HEK293T (cell line): Measurements from ENCODE around the gene SYT2.

ENCODE experiments used
- CTCF ChIA-PET: fragments of 350-600 bp; formaldehyde crosslinking; extraction: SDS; loops from one replicate; lab custom pipeline; 2021; ENCODE audit warnings: antibody characterized with exemption, inconsistent platforms; lab: Yijun Ruan, JAX
- POLR2A ChIA-PET: fragments of 350-600 bp; formaldehyde crosslinking; extraction: SDS; loops from one replicate; lab custom pipeline; 2020; ENCODE audit warnings: antibody characterized with exemption, inconsistent platforms; lab: Yijun Ruan, JAX
- DNase-seq: peaks from one replicate; pipeline ENCODE4 v3.0.0; 2012; ENCODE audit warnings: mixed read lengths; ENCODE audit errors: extremely low spot score
- ARNT ChIP-seq: fragments of 450-650 bp; IDR thresholded peaks from 2 replicates; pipeline ENCODE4 v1.6.1; 2017; ENCODE audit warnings: mild to moderate bottlenecking
- BHLHE40 ChIP-seq: fragments of 450-650 bp; IDR thresholded peaks from 2 replicates; pipeline ENCODE4 v1.6.1; 2016; ENCODE audit warnings: mild to moderate bottlenecking, moderate library complexity, borderline replicate concordance
- CTBP1 ChIP-seq: fragments of 450-650 bp; IDR thresholded peaks from 2 replicates; pipeline ENCODE4 v1.6.1; 2016; ENCODE audit warnings: borderline replicate concordance
- ELF4 ChIP-seq: fragments of 450-650 bp; IDR thresholded peaks from 2 replicates; pipeline ENCODE4 v1.6.1; 2017; ENCODE audit warnings: antibody characterized with exemption
- FOXA1 ChIP-seq: fragments of 450-650 bp; IDR thresholded peaks from 2 replicates; pipeline ENCODE4 v1.6.1; 2016; ENCODE audit warnings: mild to moderate bottlenecking
- FOXK2 ChIP-seq: fragments of 450-650 bp; IDR thresholded peaks from 2 replicates; pipeline ENCODE4 v1.6.1; 2016; ENCODE audit warnings: mild to moderate bottlenecking
- FOXM1 ChIP-seq: fragments of 450-650 bp; IDR thresholded peaks from 2 replicates; pipeline ENCODE4 v1.6.1; 2017; ENCODE audit warnings: mild to moderate bottlenecking, borderline replicate concordance
- HDGF ChIP-seq: fragments of 450-650 bp; IDR thresholded peaks from 2 replicates; pipeline ENCODE4 v1.6.1; 2017; ENCODE audit warnings: antibody characterized with exemption, borderline replicate concordance
- L3MBTL2 ChIP-seq: fragments of 450-650 bp; conservative IDR thresholded peaks from 2 replicates; pipeline ENCODE4 v1.6.1; 2016; ENCODE audit warnings: mild to moderate bottlenecking
- LEF1 ChIP-seq: fragments of 450-650 bp; IDR thresholded peaks from 2 replicates; pipeline ENCODE4 v1.6.1; 2017; ENCODE audit warnings: mild to moderate bottlenecking, borderline replicate concordance
- NFRKB ChIP-seq: fragments of 450-650 bp; IDR thresholded peaks from 2 replicates; pipeline ENCODE4 v1.6.1; 2016; ENCODE audit warnings: mild to moderate bottlenecking, moderate library complexity
- SP1 ChIP-seq: fragments of 450-650 bp; IDR thresholded peaks from 2 replicates; pipeline ENCODE4 v1.6.1; 2017
- SUZ12 ChIP-seq: fragments of 450-650 bp; IDR thresholded peaks from 2 replicates; pipeline ENCODE4 v1.6.1; 2016; ENCODE audit warnings: mild to moderate bottlenecking
- TARDBP ChIP-seq: fragments of 450-650 bp; IDR thresholded peaks from 2 replicates; pipeline ENCODE4 v1.6.1; 2016
- ZNF384 ChIP-seq: fragments of 450-650 bp; IDR thresholded peaks from 2 replicates; pipeline ENCODE4 v1.6.1; 2016
- TF ChIP-seq, protein P1 (sequence below): fragments of 450-650 bp; IDR thresholded peaks from 2 replicates; pipeline ENCODE4 v1.6.1; 2016

SYT2 gene

DNA sequence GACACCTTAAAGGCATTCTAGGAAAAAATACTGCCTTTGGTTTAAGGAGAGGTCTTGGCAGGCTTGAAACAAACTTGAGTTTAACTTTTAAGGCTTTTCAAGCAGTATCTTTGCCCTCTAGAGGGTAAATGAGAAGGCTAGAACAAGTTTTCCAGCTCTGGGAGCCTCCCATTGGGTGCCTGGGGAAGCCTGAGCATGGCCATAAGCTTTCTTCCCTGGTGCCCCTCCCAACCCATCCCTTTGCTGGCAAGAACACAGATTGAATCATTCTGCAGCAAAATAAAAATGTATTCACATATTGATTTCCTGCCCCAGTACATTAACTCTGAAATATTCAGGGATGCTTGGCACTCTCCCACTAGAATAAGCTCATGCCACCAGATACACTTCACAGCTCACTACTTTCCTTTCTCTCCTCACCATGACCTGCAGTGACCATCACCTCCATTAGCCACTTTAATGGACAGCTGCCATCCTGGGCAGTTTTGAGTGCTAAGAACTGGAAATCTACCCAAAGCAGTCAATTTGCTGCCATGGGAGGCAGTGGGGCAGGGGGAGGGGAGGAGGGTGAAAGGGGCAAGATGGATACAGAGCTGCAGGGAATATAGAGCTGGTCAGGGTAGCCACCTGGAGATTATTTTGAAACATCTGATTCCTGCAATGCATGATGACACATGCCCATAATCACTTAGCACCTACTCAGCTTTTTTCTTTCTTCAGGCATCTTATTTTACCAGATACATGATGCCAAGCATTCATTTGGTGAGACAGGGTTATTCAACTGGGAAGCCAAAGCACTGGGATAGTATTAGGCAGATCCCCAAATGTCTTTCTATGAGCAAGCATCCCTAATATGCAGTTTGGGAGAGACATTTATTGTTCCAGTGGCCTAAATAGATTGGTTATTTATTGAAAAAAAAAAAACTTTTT lies 140.6 kb downstream of the SYT2 start:
- no peak for DNase-seq
- TF ChIP-seq BHLHE40 (no peak), FOXM1 (no peak), SUZ12 (no peak), CTBP1 (no peak), NFRKB (no peak)
- CTCF ChIA-PET, result interaction anchor here (0.9 to 1.2 kb wide), 2 partner anchors 8 to 30 kb away, joined by 3 to 5 read pairs; no protein-coding TSS in a partner anchor
- POLR2A ChIA-PET, result no interaction called here

DNA sequence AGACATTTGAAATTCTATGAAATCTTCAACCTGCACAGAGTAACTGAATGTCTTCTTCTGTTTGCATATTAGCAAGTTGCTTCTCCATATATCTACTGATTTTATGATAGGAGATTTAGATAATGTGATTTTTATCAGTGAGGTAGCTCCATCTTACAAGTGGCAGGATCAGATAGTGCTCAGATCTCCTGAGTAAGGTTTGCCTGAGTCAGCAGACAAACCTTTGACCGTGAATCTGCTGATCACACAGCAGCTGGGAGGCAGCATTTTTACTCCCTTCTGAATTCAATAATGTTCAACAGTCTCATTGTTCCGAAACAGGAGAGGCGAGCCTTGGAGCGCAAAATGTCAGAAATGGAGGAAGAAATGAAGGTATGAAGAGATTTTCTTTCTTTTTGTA lies 141.4 kb downstream of the SYT2 start:
- TF ChIP-seq TARDBP (no peak), SUZ12 (no peak), FOXM1 (no peak), NFRKB (no peak), FOXK2 (no peak), BHLHE40 (no peak), L3MBTL2 (no peak), SP1 (no peak), ELF4 (no peak), LEF1 (no peak), HDGF (no peak), ARNT (no peak), ZNF384 (no peak), FOXA1 (no peak), CTBP1 (no peak)
- TF ChIP-seq, protein P1, sequence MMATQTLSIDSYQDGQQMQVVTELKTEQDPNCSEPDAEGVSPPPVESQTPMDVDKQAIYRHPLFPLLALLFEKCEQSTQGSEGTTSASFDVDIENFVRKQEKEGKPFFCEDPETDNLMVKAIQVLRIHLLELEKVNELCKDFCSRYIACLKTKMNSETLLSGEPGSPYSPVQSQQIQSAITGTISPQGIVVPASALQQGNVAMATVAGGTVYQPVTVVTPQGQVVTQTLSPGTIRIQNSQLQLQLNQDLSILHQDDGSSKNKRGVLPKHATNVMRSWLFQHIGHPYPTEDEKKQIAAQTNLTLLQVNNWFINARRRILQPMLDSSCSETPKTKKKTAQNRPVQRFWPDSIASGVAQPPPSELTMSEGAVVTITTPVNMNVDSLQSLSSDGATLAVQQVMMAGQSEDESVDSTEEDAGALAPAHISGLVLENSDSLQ, result no peak
- POLR2A ChIA-PET, result no interaction called here

DNA sequence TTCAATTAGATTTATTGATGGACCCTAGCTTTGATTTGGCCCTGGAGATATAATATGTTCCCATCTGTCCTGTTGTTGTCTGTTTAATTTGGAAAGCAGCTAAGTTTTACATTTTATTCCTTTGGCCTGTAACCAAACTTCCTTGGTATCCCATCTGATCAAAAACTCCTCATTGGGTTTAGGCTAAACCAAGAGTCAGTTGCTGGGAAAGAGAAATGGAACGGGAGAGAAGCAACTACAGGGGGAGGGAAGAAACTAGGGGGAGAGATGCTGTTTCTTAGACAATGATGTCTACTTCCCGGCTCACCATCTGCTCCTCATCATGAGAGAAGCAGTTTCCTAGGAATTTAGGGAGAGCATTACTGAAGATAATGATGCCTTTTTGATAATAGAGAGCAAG lies 141.8 kb downstream of the SYT2 start:
- no peak for DNase-seq
- ChIA-PET POLR2A (no interaction called here), CTCF (no interaction called here)
- TF ChIP-seq TARDBP, result no peak
- TF ChIP-seq L3MBTL2, result no peak
- TF ChIP-seq FOXM1, result no peak

More for the DNA sequence above, 141.4 kb downstream of the SYT2 start:
- CTCF ChIA-PET, result interaction anchor here (0.9 to 1.2 kb wide), 2 partner anchors 9 to 31 kb away, joined by 3 to 5 read pairs; no protein-coding TSS in a partner anchor
- no peak for DNase-seq

DNA sequence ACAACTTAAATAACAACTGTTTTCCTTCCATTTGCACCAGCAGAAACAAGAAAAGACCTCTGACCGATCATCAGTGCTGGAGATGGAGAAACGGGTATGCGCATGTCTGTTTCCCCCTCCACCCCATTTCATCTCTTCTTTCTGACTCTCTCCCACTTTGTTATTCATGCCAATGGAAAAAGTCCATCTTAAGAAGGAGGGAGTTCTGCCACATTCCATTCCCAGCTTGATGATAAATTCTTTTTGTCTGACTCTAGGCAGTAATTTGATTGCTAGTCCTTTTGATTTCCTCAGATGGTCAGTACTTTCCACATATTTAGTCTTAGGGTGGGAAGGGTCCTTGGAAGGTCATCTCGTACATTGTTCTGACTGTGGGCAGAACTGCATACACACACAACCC lies 142.5 kb downstream of the SYT2 start:
- CTCF ChIA-PET, result no interaction called here
- TF ChIP-seq L3MBTL2 (no peak), FOXK2 (no peak), ELF4 (no peak), SUZ12 (no peak), HDGF (no peak), ZNF384 (no peak), BHLHE40 (no peak), ARNT (no peak), TARDBP (no peak), FOXA1 (no peak), SP1 (no peak), CTBP1 (no peak), LEF1 (no peak), NFRKB (no peak), FOXM1 (no peak)
- TF ChIP-seq, protein P1, result no peak
- POLR2A ChIA-PET, result no interaction called here
- no peak for DNase-seq

DNA sequence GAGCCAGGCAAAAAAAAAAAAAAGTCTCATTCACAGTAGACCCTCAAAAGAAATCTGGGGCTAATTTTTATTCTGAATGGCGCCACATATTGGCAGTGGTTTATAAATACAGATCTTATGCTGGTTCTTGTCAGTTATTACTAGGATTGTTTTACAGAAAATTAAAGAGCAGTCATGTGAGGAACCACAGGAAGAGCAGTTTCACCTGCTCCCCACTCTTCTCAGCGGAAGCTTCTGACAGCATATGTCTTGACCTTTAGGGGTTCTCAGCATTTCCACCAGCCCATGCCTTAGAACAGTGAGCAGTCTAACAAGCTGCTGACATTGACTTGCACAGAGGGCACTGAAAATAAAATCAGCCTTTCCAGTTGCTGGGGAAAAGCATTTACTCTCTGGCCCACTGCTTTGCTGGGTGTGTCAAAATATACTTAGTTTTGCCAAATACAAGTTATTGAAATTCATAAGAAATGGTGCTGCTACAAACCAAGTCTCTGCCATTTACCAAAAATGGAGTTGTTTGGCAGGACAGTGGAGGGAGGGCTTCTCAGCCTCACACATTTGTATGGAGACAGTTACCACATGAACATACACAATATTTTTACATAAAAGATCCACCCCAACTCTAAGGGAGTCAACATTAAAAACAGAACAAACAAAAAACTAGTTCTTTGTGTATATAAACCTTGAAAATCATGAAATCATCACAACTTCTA lies 144.2 kb downstream of the SYT2 start:
- ChIA-PET POLR2A (no interaction called here), CTCF (interaction anchor here (0.5 kb wide), 1 partner anchor 669 kb away, joined by 3 read pairs; no protein-coding TSS in a partner anchor)
- DNase-seq, result no peak
- no peak for TF ChIP-seq BHLHE40
- no peak for TF ChIP-seq SUZ12
- no peak for TF ChIP-seq FOXK2
- TF ChIP-seq CTBP1, result no peak
- TF ChIP-seq, protein P1, result no peak
- no peak for TF ChIP-seq FOXA1
- TF ChIP-seq L3MBTL2, result no peak
- TF ChIP-seq FOXM1, result no peak
- TF ChIP-seq ARNT, result no peak
- no peak for TF ChIP-seq LEF1
- no peak for TF ChIP-seq HDGF
- TF ChIP-seq ZNF384, result no peak
- TF ChIP-seq TARDBP, result no peak
- TF ChIP-seq NFRKB, result no peak
- no peak for TF ChIP-seq ELF4
- no peak for TF ChIP-seq SP1
